H1 (cell line): Measurements from ENCODE around the gene PRKD1. TPM values are rescaled to one million over a fixed set of nuclear protein-coding genes. Genes with fewer than 3 reads are reported as not detected.

Experiments used
- CTCF ChIA-PET: fragments of 300-600 bp; sonication (Branson Sonifier 250); formaldehyde crosslinking; loops from one replicate; lab custom pipeline; 2021; ENCODE audit not compliant: partially characterized antibody; lab: Charles Lee
- POLR2A ChIA-PET: fragments of 300-600 bp; sonication (Branson Sonifier 250); formaldehyde crosslinking; loops from one replicate; lab custom pipeline; 2021; ENCODE audit warnings: inconsistent platforms; ENCODE audit not compliant: partially characterized antibody; lab: Charles Lee
- DNase-seq, 2 experiments: peaks; one replicate each; pipeline versions ENCODE4 v3.0.0 to v3.0.0-alpha.2; 2010 to 2022; ENCODE audit warnings: low spot score in 2 of 2, low read depth in 1 of 2, mixed read lengths in 1 of 2
- FAIRE-seq: peaks from 2 replicates; lab custom pipeline; 2011; peaks lifted over from hg19 to GRCh38; lab: Jason Lieb, UNC
- H2AFZ ChIP-seq: 2 replicates; pipeline ENCODE4 v1.8.1; 2012; ENCODE audit warnings: low read length, inconsistent platforms
- H2AK5ac ChIP-seq: 2 replicates; pipeline ENCODE4 v1.6.1; 2013; ENCODE audit warnings: low read depth, low read length
- H2BK120ac ChIP-seq: replicated peaks from 2 replicates; pipeline ENCODE3; 2013; ENCODE audit warnings: low read depth, low read length, inconsistent platforms
- H2BK12ac ChIP-seq: 2 replicates; pipeline ENCODE4 v1.6.1; 2013; ENCODE audit warnings: low read depth, low read length
- H2BK15ac ChIP-seq: 2 replicates; pipeline ENCODE4 v1.6.1; 2013; ENCODE audit warnings: low read length
- H2BK20ac ChIP-seq: 2 replicates; pipeline ENCODE4 v1.6.1; 2013; ENCODE audit warnings: low read length
- H2BK5ac ChIP-seq: 2 replicates; pipeline ENCODE4 v1.6.1; 2013; ENCODE audit warnings: low read depth, low read length
- H3K14ac ChIP-seq: 2 replicates; pipeline ENCODE4 v1.6.1; 2013; ENCODE audit warnings: inconsistent platforms; ENCODE audit not compliant: insufficient read length
- H3K18ac ChIP-seq: 2 replicates; pipeline ENCODE4 v1.6.1; 2013; ENCODE audit warnings: low read length; ENCODE audit errors: extremely low read depth
- H3K23ac ChIP-seq: 2 replicates; pipeline ENCODE4 v1.6.1; 2013; ENCODE audit warnings: inconsistent platforms; ENCODE audit not compliant: insufficient read length
- H3K23me2 ChIP-seq: 2 replicates; pipeline ENCODE4 v1.6.1; 2013; ENCODE audit warnings: low read depth, low read length
- H3K27ac ChIP-seq: 2 replicates; pipeline ENCODE4 v1.6.1; 2011; ENCODE audit warnings: low read depth, low read length, inconsistent platforms
- H3K27me3 ChIP-seq, 4 experiments: replicated peaks in 1 of 4; 1 replicate in 1 of 4; 2 replicates in 3 of 4; pipeline versions ENCODE4 v1.6.1 to v1.8.1; 2011 to 2013; ENCODE audit warnings: low read length in 3 of 4, mild to moderate bottlenecking in 3 of 4, inconsistent platforms in 2 of 4, mixed read lengths in 2 of 4, moderate library complexity in 1 of 4; ENCODE audit not compliant: control insufficient read depth in 3 of 4, insufficient read depth in 3 of 4; ENCODE audit errors: extremely low read depth in 1 of 4
- H3K36me3 ChIP-seq, 4 experiments: 2 replicates each; pipeline versions ENCODE4 v1.6.1 to v1.8.1; 2011 to 2013; ENCODE audit warnings: mild to moderate bottlenecking in 4 of 4, low read length in 3 of 4, moderate library complexity in 2 of 4, control low read depth in 1 of 4, inconsistent platforms in 1 of 4; ENCODE audit not compliant: insufficient read depth in 4 of 4, control insufficient read depth in 2 of 4
- H3K4ac ChIP-seq: replicated peaks from 2 replicates; pipeline ENCODE3; 2013; ENCODE audit warnings: low read length, low read depth, mixed read lengths, inconsistent platforms; ENCODE audit not compliant: insufficient read length
- H3K4me1 ChIP-seq, 4 experiments: replicated peaks in 1 of 4; 1 replicate in 1 of 4; 2 replicates in 3 of 4; pipeline versions ENCODE4 v1.6.1 to v1.8.1; 2011 to 2013; ENCODE audit warnings: low read length in 3 of 4, inconsistent platforms in 2 of 4, mixed read lengths in 1 of 4; ENCODE audit not compliant: insufficient read depth in 4 of 4, control insufficient read depth in 3 of 4
- H3K4me2 ChIP-seq, 2 experiments: 2 replicates each; pipeline versions ENCODE4 v1.6.1 to v1.8.1; 2011 to 2013; ENCODE audit warnings: low read depth in 2 of 2, low read length in 2 of 2, control low read depth in 1 of 2, inconsistent platforms in 1 of 2, mild to moderate bottlenecking in 1 of 2; ENCODE audit not compliant: insufficient read depth in 1 of 2
- H3K4me3 ChIP-seq, 4 experiments: fragments of 200-600, 300-600 bp in 1 of 4; sonication (generic), shearing (Covaris generic), sonication (Bioruptor Twin) in 1 of 4; 2 replicates each; pipeline versions ENCODE4 v1.5.1 to v1.8.1; 2011 to 2016; ENCODE audit warnings: low read length in 4 of 4, low read depth in 3 of 4, control low read depth in 2 of 4, inconsistent platforms in 2 of 4, mild to moderate bottlenecking in 2 of 4, mixed read lengths in 1 of 4, moderate library complexity in 1 of 4; ENCODE audit not compliant: insufficient read depth in 2 of 4; ENCODE audit errors: extremely low read depth in 1 of 4
- H3K56ac ChIP-seq: replicated peaks from 2 replicates; pipeline ENCODE3; 2013; ENCODE audit warnings: low read depth, mild to moderate bottlenecking, mixed read lengths, low read length, inconsistent platforms; ENCODE audit not compliant: insufficient read length
- H3K79me1 ChIP-seq: 2 replicates; pipeline ENCODE4 v1.6.1; 2013; ENCODE audit warnings: low read depth, low read length, control low read depth
- H3K79me2 ChIP-seq, 2 experiments: 2 replicates each; pipeline versions ENCODE4 v1.6.1 to v1.8.1; 2012 to 2013; ENCODE audit warnings: low read length in 2 of 2, mild to moderate bottlenecking in 2 of 2, inconsistent platforms in 1 of 2; ENCODE audit not compliant: insufficient read depth in 2 of 2, control insufficient read depth in 1 of 2
- H3K9ac ChIP-seq, 4 experiments: replicated peaks in 1 of 4; 1 replicate in 1 of 4; 2 replicates in 3 of 4; pipeline versions ENCODE4 v1.6.1 to v1.8.1; 2011 to 2013; ENCODE audit warnings: low read depth in 3 of 4, low read length in 3 of 4, control low read depth in 2 of 4, mild to moderate bottlenecking in 2 of 4, moderate library complexity in 2 of 4, inconsistent platforms in 1 of 4; ENCODE audit errors: extremely low read depth in 1 of 4
- H3K9me3 ChIP-seq, 2 experiments: 2 replicates each; pipeline versions ENCODE4 v1.6.1 to v1.8.1; 2012 to 2013; ENCODE audit warnings: mild to moderate bottlenecking in 2 of 2, moderate library complexity in 2 of 2, control low read depth in 1 of 2, inconsistent platforms in 1 of 2, low read depth in 1 of 2, low read length in 1 of 2, mixed read lengths in 1 of 2; ENCODE audit not compliant: insufficient read depth in 2 of 2
- H4K20me1 ChIP-seq, 2 experiments: replicated peaks in 1 of 2; 2 replicates each; pipeline versions ENCODE3 to v1.8.1; 2011 to 2013; ENCODE audit warnings: inconsistent platforms in 2 of 2, low read length in 2 of 2, mild to moderate bottlenecking in 1 of 2; ENCODE audit not compliant: insufficient read depth in 2 of 2, control insufficient read depth in 1 of 2
- H4K5ac ChIP-seq: 2 replicates; pipeline ENCODE4 v1.6.1; 2013; ENCODE audit warnings: low read length, low read depth, mixed read lengths, inconsistent platforms; ENCODE audit not compliant: insufficient read length
- H4K8ac ChIP-seq: 2 replicates; pipeline ENCODE4 v1.8.0; 2013; ENCODE audit warnings: mild to moderate bottlenecking, moderate library complexity, low read length, inconsistent platforms; ENCODE audit not compliant: insufficient read depth; ENCODE audit errors: extremely low read depth
- H4K91ac ChIP-seq: replicated peaks from 2 replicates; pipeline ENCODE3; 2013; ENCODE audit warnings: low read length, mixed read lengths, inconsistent platforms; ENCODE audit not compliant: insufficient read length
- CEBPB ChIP-seq: IDR thresholded peaks from 2 replicates; pipeline ENCODE4 v1.6.1; 2012; ENCODE audit warnings: low read depth, low read length
- FOSL1 ChIP-seq: IDR thresholded peaks from 2 replicates; pipeline ENCODE4 v1.6.1; 2011; ENCODE audit warnings: mild to moderate bottlenecking, low read depth, low read length, moderate library complexity; ENCODE audit not compliant: insufficient read depth
- TEAD4 ChIP-seq: IDR thresholded peaks from 2 replicates; pipeline ENCODE4 v1.6.1; 2012; ENCODE audit warnings: low read depth, low read length, inconsistent platforms, mixed read lengths
- WGBS, 2 experiments: shearing (Covaris generic) in 1 of 2; methylation state at CpG; one replicate each; pipeline versions ENCODE4 v1.1.6 to v1.1.7; 2013 to 2015; ENCODE audit warnings: low lambda C conversion rate in 2 of 2, mixed read lengths in 2 of 2, inconsistent platforms in 1 of 2, low coverage in 1 of 2, missing lambda C conversion rate in 1 of 2; ENCODE audit not compliant: insufficient replicate concordance in 2 of 2, insufficient coverage in 1 of 2, insufficient read length in 1 of 2; ENCODE audit errors: extremely low coverage in 1 of 2, missing lambda C conversion rate in 1 of 2; 5-methylcytosine and 5-hydroxymethylcytosine counted together
- polyA plus RNA-seq, 7 experiments: library from polyadenylated mRNA; depleted of rRNA in 3 of 7; stranded (reverse) in 5 of 7; unstranded in 2 of 7; fragments of >200 nt in 5 of 7; fragments of 200-250 nt in 2 of 7; gene quantifications; 1 replicate in 5 of 7; 2 replicates in 1 of 7; 4 replicates in 1 of 7; pipeline versions ENCODE4 v1.2.1 to v1.2.3, GENCODE V29; 2011 to 2013; ENCODE audit warnings: missing spikeins in 2 of 7, mixed read lengths in 2 of 7
- total RNA-seq: library from RNA; stranded (reverse); fragmentation: NEBNext Ultra II Directional; extraction: Animal tissue kit (Norgen Biotek cat#: 25700); gene quantifications from 2 replicates; pipeline ENCODE4 v1.2.1, GENCODE V29; 2021

Gene PRKD1
- total and polyA plus RNA-seq, 2 of the 8 experiments (the other 6 are each of a cell fraction or from before 2014, with no cell fraction given), result 3.6 to 6.8 TPM

- Histone ChIP-seq H3K79me2 (no peaks in the 10 kb centered on the region), H4K8ac (no peak overlapping the region), H4K91ac (no peak overlapping the region), H3K4me3 (no peak overlapping the region), H2BK12ac (no peak overlapping the region), H3K36me3 (no peaks in the 10 kb centered on the region), H4K20me1 (no peaks in the 10 kb centered on the region), H3K56ac (no peak overlapping the region), H2BK15ac (no peak overlapping the region), H2AK5ac (no peak overlapping the region), H2BK20ac (no peak overlapping the region), H3K9me3 (no peaks in the 10 kb centered on the region), H3K18ac (no peak overlapping the region), H3K79me1 (no peaks in the 10 kb centered on the region), H3K23ac (no peak overlapping the region), H3K4ac (no peak overlapping the region), H2AFZ (no peak overlapping the region), H3K27ac (no peak overlapping the region), H3K27me3 (no peaks in the 10 kb centered on the region), H2BK5ac (no peak overlapping the region), H3K4me1 (peaks cover 0 to 2% (median 0%) of the 10 kb centered on the region in 4 experiments; a peak in 1 of 7 replicates), H3K9ac (no peak overlapping the region), H3K4me2 (no peak overlapping the region), H3K14ac (no peak overlapping the region), H2BK120ac (no peak overlapping the region), H4K5ac (no peak overlapping the region), H3K23me2 (no peaks in the 10 kb centered on the region; the same call in 1 of the 2 replicates)
- FAIRE-seq (peak; percentile 58), DNase-seq (no peak)
- TF ChIP-seq CEBPB (peak; percentile 47; the same call in 1 of the 2 replicates), TEAD4 (peak; percentile 60; the same call in 1 of the 2 replicates), FOSL1 (no peak)
- WGBS, 2 experiments, result 57% methylated on average over 8 of the region's 8 CpGs; no CpG with 5 or more reads in 1 of the 2 experiments
- ChIA-PET CTCF (interaction anchor here (0.6 kb wide), 1 partner anchor 11 kb away, joined by 4 read pairs; no protein-coding TSS in a partner anchor), POLR2A (no interaction called here)
Measured at GRCh38 chr14:29584992-29585391, 342.7 kb downstream of the PRKD1 start.
